CD14-positive monocyte (primary cell): ENCODE data around the gene NUBPL. TPM values are rescaled to one million over a fixed set of nuclear protein-coding genes. Genes with fewer than 3 reads are reported as not detected.

Source experiments
- DNase-seq, 3 donors: peaks; one replicate each; pipeline ENCODE4 v3.0.0-alpha.2; 2011 to 2022
- H2AFZ ChIP-seq: 2 replicates; pipeline ENCODE4 v1.6.0; 2012; ENCODE audit warnings: mild to moderate bottlenecking, low read depth, low read length, inconsistent platforms; ENCODE audit not compliant: insufficient read depth, poor library complexity, severe bottlenecking
- H3K27ac ChIP-seq, 2 donors: 1 replicate in 1 of 2; 2 replicates in 1 of 2; pipeline ENCODE4 v1.5.1; 2012 to 2013; ENCODE audit warnings: low read length in 2 of 2, control low read depth in 1 of 2, inconsistent platforms in 1 of 2, low read depth in 1 of 2, mild to moderate bottlenecking in 1 of 2
- H3K27me3 ChIP-seq, 2 donors: one replicate each; pipeline versions ENCODE4 v1.6.0 to v1.6.1; 2011 to 2013; ENCODE audit warnings: low read length in 2 of 2; ENCODE audit not compliant: control insufficient read depth in 2 of 2, insufficient read depth in 2 of 2
- H3K36me3 ChIP-seq, 2 donors: replicated peaks in 1 of 2; 1 replicate in 1 of 2; 2 replicates in 1 of 2; pipeline versions ENCODE4 v1.5.1 to v1.6.1; 2012 to 2013; ENCODE audit warnings: low read length in 2 of 2, control low read depth in 1 of 2, inconsistent platforms in 1 of 2, mild to moderate bottlenecking in 1 of 2; ENCODE audit not compliant: insufficient read depth in 2 of 2, control insufficient read depth in 1 of 2
- H3K4me1 ChIP-seq, 2 donors: 1 replicate in 1 of 2; 2 replicates in 1 of 2; pipeline versions ENCODE4 v1.5.1 to v1.6.1; 2012 to 2013; ENCODE audit warnings: low read length in 2 of 2, control low read depth in 1 of 2, inconsistent platforms in 1 of 2, mild to moderate bottlenecking in 1 of 2, moderate library complexity in 1 of 2; ENCODE audit not compliant: insufficient read depth in 2 of 2, control insufficient read depth in 1 of 2
- H3K4me2 ChIP-seq: replicated peaks from 2 replicates; pipeline ENCODE3; 2012; ENCODE audit warnings: low read length, moderate library complexity, mild to moderate bottlenecking; ENCODE audit not compliant: poor library complexity, severe bottlenecking; ENCODE audit errors: extremely low read depth
- H3K4me3 ChIP-seq, 3 experiments: fragments of 200-600 bp in 1 of 3; sonication (generic) in 1 of 3; replicated peaks in 1 of 3; 1 replicate in 2 of 3; 2 replicates in 1 of 3; pipeline ENCODE4 v1.5.1; 2011 to 2013; ENCODE audit warnings: low read length in 3 of 3, mild to moderate bottlenecking in 3 of 3, control low read depth in 2 of 3, low read depth in 2 of 3, inconsistent platforms in 1 of 3, moderate library complexity in 1 of 3
- H3K79me2 ChIP-seq: 2 replicates; pipeline ENCODE4 v1.6.0; 2012; ENCODE audit warnings: mild to moderate bottlenecking, control low read depth, inconsistent platforms, low read length, moderate library complexity; ENCODE audit not compliant: insufficient read depth
- H3K9ac ChIP-seq: 2 replicates; pipeline ENCODE4 v1.6.0; 2017; ENCODE audit warnings: low read length, mild to moderate bottlenecking; ENCODE audit not compliant: insufficient read depth, poor library complexity, severe bottlenecking
- H3K9me3 ChIP-seq, 2 donors: replicated peaks in 1 of 2; 1 replicate in 1 of 2; 2 replicates in 1 of 2; pipeline versions ENCODE4 v1.5.1 to v1.6.1; 2012 to 2013; ENCODE audit warnings: low read length in 2 of 2, control low read depth in 1 of 2; ENCODE audit not compliant: control insufficient read depth in 1 of 2, insufficient read depth in 1 of 2
- H4K20me1 ChIP-seq: 2 replicates; pipeline ENCODE4 v1.6.0; 2012; ENCODE audit warnings: mild to moderate bottlenecking, low read length, control low read depth, moderate library complexity; ENCODE audit not compliant: insufficient read depth
- H3K27ac Mint-ChIP-seq, 7 donors: one replicate each; pipeline ENCODE4 v1.8.0; 2020; ENCODE audit warnings: mild to moderate bottlenecking in 7 of 7, mixed read lengths in 7 of 7, moderate library complexity in 6 of 7, inconsistent platforms in 2 of 7
- H3K27me3 Mint-ChIP-seq, 3 donors: one replicate each; pipeline ENCODE4 v1.8.0; 2021 to 2022; ENCODE audit warnings: low read depth in 3 of 3, mild to moderate bottlenecking in 3 of 3, mixed read lengths in 3 of 3, moderate library complexity in 3 of 3, inconsistent platforms in 1 of 3
- H3K36me3 Mint-ChIP-seq, 2 donors: one replicate each; pipeline ENCODE4 v1.8.0; 2020; ENCODE audit warnings: mixed read lengths in 2 of 2, inconsistent platforms in 1 of 2, mild to moderate bottlenecking in 1 of 2
- H3K4me1 Mint-ChIP-seq: one replicate; pipeline ENCODE4 v1.8.0; 2020; ENCODE audit warnings: mild to moderate bottlenecking, mixed read lengths
- H3K4me3 Mint-ChIP-seq, 2 donors: one replicate each; pipeline ENCODE4 v1.8.0; 2020; ENCODE audit warnings: mild to moderate bottlenecking in 2 of 2, mixed read lengths in 2 of 2, moderate library complexity in 1 of 2
- H3K9me3 Mint-ChIP-seq, 7 donors: one replicate each; pipeline ENCODE4 v1.8.0; 2020 to 2022; ENCODE audit warnings: mixed read lengths in 7 of 7, mild to moderate bottlenecking in 6 of 7, moderate library complexity in 6 of 7, inconsistent platforms in 2 of 7
- WGBS: methylation state at CpG from one replicate; pipeline ENCODE4 v1.1.5; 2013; ENCODE audit warnings: missing lambda C conversion rate; ENCODE audit not compliant: insufficient coverage; 5-methylcytosine and 5-hydroxymethylcytosine counted together
- intact Hi-C, 2 donors: fragments of 100-400 bp; cut with micrococcal nuclease; formaldehyde crosslinking; loops; one replicate each; pipeline versions ENCODE4 v1.15.0 to v1.15.1; 2023
- polyA plus RNA-seq, 3 donors: library from polyadenylated mRNA; depleted of rRNA in 1 of 3; unstranded in 2 of 3; stranded (reverse) in 1 of 3; fragments of 300-500 nt in 2 of 3; fragments of >200 nt in 1 of 3; fragmentation: Illumina TruSeq in 2 of 3; gene quantifications; 1 replicate in 2 of 3; 2 replicates in 1 of 3; pipeline ENCODE4 v1.2.3, GENCODE V29; 2012 to 2021
- TF ChIP-seq, protein P1 (sequence below): fragments of 200-600 bp; IDR thresholded peaks from one replicate; pipeline ENCODE4 v1.8.0; 2022; ENCODE audit warnings: antibody characterized with exemption, mild to moderate bottlenecking

The NUBPL gene
- polyA plus RNA-seq, 3 donors: 0.75 to 2.4 (median 2.3) TPM

DNA sequence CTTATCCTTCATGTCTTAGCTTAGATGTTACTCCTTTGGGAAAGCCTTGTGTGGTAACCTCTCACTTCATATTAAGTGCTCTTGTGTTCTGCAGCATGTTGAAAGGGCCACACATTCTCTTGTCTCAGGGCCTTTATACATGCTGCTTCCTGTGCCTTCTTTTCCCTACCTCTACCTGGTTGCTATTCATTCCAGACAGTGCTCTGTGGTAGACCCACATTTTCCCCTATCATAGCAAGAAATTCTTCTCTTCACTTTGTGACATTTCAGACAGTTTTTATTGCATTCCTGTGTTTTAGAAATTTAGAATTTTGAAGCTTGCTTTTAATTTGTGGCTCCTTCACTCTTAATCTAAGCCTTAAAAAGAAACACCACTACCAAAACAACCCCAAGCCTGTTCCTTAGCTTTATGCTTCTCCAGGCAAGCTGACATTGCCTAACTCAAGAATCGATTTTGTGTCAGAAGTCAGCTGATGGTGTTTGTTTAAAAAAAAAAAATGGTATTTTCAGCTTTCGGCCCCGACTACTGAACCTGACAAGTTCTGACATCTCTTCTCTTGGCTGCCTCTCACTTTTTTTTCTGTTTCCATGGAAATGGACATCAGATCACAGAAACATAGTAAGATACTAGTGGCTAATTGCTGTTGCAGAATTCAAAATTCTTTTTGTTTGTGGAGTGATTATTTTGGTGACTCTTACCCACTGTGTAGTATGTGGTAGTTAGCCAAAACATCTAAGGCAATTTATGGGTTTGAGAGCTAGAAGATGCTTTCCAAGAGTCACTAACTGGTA, 156.3 kb downstream of the NUBPL start:
- intact Hi-C loops: no loop called here
- Histone ChIP-seq H3K4me3 (no peak overlapping the region), H3K79me2 (no peaks in the 10 kb centered on the region), H3K9me3 (peaks cover 0 to 2% of the 10 kb centered on the region in 2 donors), H3K9ac (no peak overlapping the region), H3K36me3 (no peaks in the 10 kb centered on the region), H3K27me3 (no peaks in the 10 kb centered on the region), H3K4me2 (no peak overlapping the region), H3K27ac (no peak overlapping the region), H3K4me1 (no peaks in the 10 kb centered on the region), H2AFZ (no peak overlapping the region), H4K20me1 (no peaks in the 10 kb centered on the region)
- H3K4me1 Mint-ChIP-seq: no peaks in the 10 kb centered on the region
- H3K27ac Mint-ChIP-seq: no peak overlapping the region
- H3K9me3 Mint-ChIP-seq: peaks cover 2 to 10% (median 7%) of the 10 kb centered on the region in 7 donors
- TF ChIP-seq, protein P1, sequence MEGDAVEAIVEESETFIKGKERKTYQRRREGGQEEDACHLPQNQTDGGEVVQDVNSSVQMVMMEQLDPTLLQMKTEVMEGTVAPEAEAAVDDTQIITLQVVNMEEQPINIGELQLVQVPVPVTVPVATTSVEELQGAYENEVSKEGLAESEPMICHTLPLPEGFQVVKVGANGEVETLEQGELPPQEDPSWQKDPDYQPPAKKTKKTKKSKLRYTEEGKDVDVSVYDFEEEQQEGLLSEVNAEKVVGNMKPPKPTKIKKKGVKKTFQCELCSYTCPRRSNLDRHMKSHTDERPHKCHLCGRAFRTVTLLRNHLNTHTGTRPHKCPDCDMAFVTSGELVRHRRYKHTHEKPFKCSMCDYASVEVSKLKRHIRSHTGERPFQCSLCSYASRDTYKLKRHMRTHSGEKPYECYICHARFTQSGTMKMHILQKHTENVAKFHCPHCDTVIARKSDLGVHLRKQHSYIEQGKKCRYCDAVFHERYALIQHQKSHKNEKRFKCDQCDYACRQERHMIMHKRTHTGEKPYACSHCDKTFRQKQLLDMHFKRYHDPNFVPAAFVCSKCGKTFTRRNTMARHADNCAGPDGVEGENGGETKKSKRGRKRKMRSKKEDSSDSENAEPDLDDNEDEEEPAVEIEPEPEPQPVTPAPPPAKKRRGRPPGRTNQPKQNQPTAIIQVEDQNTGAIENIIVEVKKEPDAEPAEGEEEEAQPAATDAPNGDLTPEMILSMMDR: no peak
- H3K27me3 Mint-ChIP-seq: peaks cover 0 to 2% (median 0%) of the 10 kb centered on the region in 3 donors
- WGBS: no CpG with 5 or more reads among the region's 3 CpGs
- no peak for DNase-seq
- no peaks in the 10 kb centered on the region for H3K36me3 Mint-ChIP-seq
- H3K4me3 Mint-ChIP-seq: no peak overlapping the region

DNA sequence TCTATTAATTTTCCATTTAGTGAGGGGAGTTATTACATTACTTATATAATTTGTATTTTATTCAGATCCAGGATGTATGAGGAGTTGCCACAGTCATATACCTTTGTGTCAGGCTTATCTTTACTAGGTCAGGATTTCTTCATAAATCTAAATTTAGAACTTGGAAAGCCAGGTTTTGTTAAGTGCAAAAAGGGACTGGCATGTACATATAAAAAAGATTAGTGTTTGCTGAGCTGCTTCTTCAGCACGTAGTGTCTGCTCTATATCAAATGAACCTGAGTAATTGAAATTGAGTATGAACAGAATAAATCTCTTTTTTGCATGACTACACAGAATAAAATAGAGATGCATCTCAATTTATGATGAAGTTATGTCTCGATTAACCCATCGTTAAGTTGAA, 157.4 kb downstream of the NUBPL start:
- Histone ChIP-seq H3K4me1 (no peaks in the 10 kb centered on the region), H2AFZ (no peak overlapping the region), H3K4me2 (no peak overlapping the region), H4K20me1 (no peaks in the 10 kb centered on the region), H3K27ac (no peak overlapping the region), H3K36me3 (no peaks in the 10 kb centered on the region), H3K9me3 (no peaks in the 10 kb centered on the region), H3K27me3 (no peaks in the 10 kb centered on the region), H3K79me2 (no peaks in the 10 kb centered on the region), H3K9ac (no peak overlapping the region), H3K4me3 (no peak overlapping the region)
- Mint-ChIP-seq H3K4me3 (no peak overlapping the region), H3K36me3 (no peaks in the 10 kb centered on the region), H3K27ac (no peak overlapping the region), H3K4me1 (no peaks in the 10 kb centered on the region), H3K9me3 (peaks cover 5 to 11% (median 8%) of the 10 kb centered on the region in 7 donors), H3K27me3 (peaks cover 0 to 2% (median 0%) of the 10 kb centered on the region in 3 donors)
- TF ChIP-seq, protein P1: no peak
- 100% methylated on average over 2 of the region's 3 CpGs for WGBS
- intact Hi-C loops: no loop called here
- no peak for DNase-seq
